GM21619 (cell line): ENCODE data around the gene CWH43.
A peak's percentile ranks its signal among the peaks of the same experiment; 100 is the strongest.
"Not testable (repeated sequence)": the region's sequence is repeated elsewhere in the genome, so short reads cannot be mapped to it uniquely, and the experiment has no call there.

ENCODE experiments used
- ATAC-seq: cut with Tn5 transposase; IDR thresholded peaks from one replicate; pipeline ENCODE4 v1.9.1; 2021; ENCODE audit not compliant: unreplicated experiment

CWH43 gene

DNA sequence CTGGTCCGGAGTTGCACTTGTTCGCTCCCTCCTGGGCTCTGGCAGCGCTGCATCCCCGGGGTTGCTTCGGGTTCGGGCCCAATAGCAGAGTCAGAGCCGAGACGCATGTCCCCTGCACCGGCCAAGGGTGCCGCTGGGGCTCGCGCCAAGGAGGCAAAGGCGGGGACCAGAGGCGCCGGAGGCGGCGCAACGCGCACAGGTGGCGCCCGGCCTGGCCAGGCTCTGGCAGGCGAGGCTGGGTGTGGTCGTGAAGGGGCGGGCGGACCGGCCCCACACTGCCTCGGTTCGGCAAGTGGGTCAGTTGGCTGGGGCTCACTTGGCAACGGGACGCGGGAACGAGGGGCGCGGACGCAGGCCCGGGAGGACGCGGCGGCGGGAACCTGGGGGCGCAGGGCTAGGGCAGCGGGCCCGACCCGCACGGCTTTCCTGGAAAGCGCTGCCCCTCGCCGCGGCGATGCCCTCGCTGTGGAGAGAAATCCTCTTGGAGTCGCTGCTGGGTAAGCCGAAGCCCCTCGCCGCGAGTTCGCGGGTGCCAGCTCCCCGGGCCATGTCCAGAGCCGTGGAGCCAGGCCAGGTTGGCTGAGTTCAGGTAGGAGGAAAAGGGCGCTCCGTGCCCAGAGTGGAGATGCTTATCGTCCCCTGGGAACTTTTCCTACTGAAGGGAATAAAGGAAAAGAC lies at the start of gene CWH43:
Gene CWH43 (plus strand): TSS at position 300 of the 678 bp plus-strand sequence. CDS start 155 bp downstream, at position 455.
- no peak for ATAC-seq

DNA sequence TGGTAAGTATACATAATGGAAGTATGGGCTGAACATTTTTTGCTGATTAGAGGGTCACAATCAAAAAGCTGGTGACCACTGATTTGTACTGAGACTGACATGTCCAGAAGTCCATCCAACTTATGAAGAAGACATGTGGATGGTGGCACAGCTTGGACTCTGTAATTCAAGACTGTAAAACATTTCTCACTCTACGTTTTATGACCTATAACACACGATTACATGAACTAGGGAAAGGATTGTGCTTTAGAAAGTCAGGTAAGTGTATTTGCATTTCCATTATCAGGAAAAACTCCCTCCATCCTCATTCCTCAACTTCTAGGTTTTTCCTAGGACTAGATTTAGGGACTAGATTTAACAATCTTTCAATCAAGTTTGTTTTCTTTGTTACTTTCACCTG lies 49.0 kb upstream of the CWH43 start:
- no peak for ATAC-seq

DNA sequence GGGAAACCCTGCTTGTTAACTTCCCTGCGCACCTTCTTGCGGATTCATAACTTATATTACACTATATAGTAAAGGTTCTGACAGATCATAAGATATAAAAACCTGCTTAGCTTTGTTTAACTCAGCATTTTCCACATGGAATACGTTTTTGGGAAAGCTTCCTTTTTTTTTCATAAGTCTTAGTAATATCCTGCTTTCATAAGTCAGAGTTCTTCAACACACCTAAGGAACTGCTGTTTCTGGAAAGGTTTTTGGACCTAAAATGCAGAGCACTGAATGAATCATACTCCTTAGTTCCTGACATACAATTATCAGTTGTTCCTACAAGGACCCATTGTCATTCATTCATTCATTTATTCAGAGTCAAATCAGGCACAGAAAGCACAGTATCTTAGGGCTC lies 47.2 kb upstream of the CWH43 start:
- no peak for ATAC-seq

DNA sequence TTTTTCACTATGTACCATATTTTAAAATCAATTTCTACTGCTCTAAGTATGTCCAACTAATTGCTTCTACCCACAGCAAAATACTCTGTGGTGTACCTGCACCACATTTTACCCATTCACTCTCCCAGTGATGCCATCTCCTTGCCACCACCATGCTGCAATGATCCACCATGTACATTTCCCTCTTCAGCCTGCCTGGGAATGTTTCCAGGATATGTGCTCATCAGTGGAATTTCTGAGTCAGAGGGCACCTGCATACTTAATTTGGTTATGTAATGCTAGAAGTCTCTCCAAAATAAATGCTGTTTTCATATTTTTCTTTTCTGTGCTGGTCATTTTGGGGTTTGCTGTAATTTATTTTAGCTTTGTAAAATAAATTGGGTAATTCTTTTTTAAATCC lies 46.3 kb upstream of the CWH43 start:
- no peak for ATAC-seq

DNA sequence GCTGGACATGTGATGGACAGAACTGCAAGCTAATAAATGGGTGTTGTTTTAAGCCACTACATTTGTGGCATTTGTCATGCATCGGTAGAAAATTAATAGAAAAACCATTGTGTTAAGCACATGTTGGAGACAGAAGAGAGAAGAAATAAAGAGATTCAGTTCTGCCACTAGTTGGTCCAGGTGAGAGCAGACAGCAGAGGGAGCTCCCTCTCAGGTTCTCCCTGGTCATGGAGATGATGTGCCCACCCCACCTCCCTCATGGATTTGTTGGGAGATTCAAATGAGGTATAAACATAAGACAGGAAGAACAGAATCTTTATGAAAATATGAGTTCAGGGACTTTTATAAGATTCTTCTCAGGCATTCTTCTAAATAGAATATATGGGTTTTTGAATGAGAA lies 42.7 kb upstream of the CWH43 start:
- ATAC-seq = no peak

DNA sequence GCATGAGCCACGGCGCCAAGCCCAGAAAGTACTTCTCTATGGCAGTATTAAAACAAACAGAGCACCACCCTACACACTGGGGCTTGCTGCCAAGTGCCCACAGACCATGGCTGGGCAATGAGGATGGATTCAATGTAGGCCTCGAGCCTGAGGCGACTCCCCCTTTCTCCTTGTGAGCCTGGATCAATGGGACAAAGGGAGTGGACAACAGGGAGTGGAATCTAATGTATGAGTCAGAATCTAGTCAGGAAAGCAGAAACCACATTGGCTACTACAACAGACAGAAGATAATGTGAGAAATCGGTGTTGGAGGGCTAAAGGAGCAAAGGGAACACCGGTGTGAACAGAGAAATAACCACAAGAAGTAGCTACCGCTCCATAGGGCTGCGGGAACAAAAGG lies 41.8 kb upstream of the CWH43 start:
- ATAC-seq = no peak

DNA sequence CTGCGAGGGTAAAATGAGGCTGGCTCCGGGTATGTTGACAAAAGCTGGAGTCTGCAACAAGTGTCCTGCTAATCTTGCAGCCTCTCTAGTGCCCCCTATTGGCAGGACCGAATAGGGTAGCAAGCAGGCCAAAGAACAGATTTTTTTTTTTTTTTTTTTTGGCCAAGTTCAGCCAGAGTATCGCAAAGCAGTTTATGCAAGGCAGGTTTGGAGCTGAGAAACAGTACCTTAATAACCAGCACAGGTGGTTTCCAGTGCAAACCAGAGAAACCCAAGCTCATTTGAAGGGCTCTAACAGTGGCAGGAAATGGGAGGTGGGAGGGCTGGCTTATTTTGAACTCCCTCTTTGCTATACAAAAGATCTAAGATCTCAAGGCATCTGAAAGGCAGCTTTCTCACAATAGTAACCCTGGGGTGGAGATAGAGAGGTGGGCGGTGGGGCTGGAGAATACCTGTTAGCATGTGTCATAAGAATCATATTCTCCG lies 41.3 kb upstream of the CWH43 start:
- no peak for ATAC-seq

DNA sequence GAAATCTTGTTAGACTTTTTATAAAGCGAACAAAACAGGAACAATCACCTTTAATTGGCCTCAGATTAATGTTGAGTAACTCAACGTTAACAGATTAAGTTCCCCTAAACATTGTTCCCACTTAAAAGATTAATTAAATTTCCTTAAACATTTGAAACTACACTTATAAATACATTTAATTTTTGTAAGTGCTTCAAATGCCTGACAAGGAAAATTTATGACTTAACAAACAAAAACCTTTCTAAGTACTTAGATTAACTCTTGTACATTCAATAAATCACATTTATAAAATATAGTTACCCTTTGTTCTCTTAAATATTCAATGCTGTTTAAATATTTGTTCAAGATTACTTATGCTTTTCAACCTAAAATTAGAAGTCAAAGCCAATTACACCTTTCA lies 40.1 kb upstream of the CWH43 start:
- ATAC-seq = no peak

DNA sequence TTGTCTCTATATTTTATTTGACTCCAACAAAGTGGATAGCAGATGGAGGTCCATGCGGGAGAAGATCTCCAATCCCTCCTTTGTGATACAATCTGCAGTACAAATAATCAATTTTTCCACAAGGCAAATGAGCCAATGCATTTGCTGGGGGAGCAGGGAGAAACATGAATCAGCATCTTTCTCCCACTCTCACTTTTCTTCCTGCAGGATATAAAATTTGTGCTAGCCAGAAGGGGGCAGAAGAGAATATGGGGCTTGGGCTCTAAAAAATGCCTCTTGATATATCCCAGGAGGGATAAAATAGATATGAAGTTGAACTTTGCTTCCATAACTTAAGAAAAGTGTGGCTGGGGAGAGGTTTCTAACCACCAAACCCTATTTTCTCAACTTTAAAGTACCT lies 38.3 kb upstream of the CWH43 start:
- ATAC-seq = no peak

DNA sequence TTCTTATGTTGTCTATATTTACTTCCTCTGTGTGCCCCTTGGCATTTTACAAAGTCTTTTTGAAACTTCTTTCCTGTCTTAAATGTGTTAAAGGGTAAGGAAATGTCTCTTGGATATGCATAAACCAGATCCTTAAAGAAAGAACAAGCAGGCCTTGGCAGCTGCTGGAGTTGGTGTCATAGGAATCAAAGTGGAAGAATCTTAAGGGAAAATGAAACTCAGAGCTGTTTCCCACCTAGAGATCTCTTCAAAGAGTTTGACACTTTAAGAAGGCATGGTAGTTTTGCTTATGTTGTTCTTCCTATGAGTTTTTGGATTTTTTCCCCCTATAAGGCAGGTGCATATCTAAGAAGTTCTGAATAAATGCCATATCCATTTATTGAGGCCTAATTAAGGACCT lies 37.0 kb upstream of the CWH43 start:
- no peak for ATAC-seq

DNA sequence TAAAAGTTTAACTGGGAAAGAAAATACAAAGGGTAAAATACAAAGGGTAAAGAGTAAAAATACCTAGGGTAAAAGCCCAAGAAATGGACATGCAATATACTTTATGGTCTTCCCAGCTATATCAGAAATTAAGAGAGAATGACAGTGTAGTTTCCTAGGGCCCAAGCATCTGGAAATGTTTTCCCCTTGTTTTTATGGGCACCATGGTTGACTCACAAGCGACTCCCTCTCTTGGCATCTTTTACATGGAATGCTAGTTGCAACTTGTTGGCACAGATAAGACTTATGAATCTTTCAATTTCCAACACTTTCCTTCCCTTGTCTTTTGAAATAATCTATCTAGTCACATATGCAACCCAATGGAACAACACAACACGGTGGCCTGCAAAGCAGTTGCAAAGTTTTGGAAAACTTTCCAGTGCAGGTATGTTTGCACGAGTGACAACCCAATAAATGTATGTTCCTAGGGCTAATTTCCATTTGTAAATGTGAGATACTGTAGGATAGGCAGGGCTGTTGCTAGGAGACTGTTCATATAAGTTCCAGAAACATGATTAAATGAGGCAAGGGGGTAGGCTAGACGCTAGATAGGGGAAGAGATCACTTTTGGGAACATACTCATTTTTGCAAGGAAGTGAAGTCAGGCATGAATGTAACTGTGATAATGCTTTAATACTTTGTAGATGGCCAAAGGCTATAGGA lies 36.4 kb upstream of the CWH43 start:
- no peak for ATAC-seq

DNA sequence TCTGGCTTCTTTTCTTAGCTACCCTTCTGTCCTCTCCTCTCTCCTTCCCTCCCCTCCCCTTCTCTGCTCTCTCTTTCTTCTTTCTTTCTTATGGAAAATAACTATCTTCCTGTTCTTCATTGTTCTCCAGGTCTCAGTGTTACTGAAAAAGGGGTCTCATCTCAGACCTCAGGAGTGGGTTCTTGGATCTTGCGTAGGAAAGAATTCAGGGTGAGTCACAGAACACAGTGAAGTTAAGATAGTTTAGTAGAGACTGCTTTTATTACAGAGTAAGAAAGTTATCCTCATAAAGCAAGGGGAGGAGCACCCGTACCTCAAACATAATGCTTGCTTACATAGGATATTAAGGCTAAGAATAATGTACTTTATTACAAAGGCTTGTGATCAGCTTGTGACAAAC lies 31.8 kb upstream of the CWH43 start:
- ATAC-seq = no peak

DNA sequence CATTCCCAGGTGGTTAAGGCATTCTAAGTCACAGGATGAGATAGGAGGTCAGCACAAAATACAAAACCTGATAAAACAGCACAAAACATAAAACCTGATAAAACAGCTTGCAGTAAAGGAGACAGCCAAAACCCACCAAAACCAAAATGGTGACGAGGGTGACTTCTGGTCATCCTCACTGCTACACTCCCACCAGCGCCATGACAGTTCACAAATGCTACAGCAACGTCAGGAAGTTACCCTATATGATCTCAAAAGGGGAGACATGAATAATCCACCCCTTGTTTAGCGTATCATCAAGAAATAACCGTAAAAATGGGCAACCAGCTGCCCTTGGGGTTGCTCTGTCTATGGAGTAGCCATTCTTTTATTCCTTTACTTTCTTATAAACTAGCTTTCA lies 28.7 kb upstream of the CWH43 start:
- not testable (repeated sequence) for ATAC-seq

DNA sequence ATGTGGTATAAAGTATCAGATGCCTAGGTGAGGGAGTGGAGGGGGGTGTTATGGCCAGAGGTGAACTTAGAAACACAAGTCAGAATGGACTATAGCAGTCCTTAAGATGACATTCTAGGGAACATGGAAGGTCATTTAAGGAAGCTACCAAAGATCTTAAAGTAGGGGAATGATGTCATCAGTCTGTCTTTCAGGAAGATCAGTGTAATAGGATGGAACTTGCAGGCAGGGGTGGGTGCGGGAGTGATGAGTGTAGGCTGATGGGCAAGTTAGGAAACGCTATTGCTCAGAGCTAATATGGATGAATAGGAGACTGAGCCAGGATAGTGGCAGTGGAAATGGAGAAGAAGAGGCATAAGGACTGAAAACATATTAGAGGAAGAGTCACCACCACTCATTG lies 27.5 kb upstream of the CWH43 start:
- ATAC-seq = no peak

DNA sequence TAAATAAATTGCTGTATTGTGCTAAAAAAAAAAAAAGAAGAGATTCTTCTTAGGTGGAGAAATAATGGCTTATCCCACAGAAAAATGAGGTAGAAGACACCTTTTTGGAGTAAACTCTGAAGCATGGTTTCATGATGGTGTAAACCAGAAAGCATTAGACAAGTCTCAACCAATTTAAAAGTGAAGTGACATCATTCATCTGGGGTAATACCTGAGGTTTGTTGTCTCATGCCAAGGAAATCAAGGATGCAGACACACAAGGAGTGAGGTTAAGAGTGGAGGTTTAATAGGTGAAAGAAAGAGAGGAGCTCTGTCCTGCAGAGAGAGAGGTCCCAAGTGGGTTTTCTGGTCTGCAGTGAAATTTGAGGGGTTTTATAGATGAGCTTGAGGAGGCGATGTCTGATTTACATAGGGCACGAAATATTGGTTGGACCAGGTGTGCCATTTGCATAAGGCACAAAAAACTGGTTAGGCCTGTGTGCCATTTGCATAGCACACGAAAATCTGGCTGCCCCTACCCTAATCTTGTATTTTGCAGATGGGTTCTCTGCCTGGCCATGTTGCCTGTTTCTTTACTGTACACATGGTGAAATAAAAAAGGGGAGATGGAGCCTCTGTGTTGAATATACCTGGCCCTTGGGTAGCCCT lies 25.0 kb upstream of the CWH43 start:
- ATAC-seq = no peak

DNA sequence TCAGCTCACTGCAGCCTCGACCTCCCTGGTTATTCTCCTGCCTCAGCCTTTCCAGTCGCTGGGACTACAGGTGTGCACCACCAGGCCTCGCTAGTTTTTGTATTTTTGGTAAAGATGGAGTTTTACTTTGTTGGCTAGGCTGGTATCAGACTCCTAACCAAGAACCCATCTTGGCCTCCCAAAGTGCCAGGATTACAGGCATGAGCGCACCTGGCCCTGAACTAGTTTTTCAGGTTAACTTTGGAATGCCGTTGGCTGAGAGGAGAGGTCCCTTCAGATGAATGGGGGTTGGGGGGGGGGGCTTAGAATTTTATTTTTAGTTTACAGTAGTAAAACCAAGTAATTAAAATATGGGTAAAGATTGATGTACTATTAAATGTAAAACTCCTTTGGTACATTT lies 23.4 kb upstream of the CWH43 start:
- no peak for ATAC-seq

DNA sequence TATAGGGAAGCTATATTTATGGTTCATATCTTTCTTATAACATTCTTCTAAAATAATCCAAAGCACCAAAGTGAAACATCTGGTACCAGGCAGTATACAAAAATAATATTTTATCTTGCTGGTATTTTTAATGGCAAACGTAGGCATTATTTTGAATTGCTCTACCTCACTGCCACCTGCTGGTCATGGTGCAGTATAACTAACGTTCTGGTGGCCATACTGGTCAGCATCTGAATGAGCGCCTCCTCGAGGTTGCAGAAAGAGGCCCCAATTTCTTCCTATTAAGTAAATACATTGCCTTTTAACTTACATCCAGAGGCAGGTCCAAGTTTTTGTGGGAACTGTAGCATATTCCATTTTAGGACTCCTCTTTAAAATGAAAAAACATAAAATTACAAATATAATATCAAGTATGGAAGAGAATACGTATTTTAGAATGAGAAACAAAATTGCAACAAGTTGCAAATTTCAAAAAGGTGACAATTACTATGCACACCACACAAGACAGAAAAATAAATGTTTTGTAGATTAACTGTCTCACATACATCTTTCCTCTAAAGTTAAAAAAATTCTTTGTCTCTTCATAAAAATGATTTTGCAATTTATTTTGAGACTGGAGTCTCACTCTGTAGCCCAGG lies 22.9 kb upstream of the CWH43 start:
- peak; percentile 85 for ATAC-seq

DNA sequence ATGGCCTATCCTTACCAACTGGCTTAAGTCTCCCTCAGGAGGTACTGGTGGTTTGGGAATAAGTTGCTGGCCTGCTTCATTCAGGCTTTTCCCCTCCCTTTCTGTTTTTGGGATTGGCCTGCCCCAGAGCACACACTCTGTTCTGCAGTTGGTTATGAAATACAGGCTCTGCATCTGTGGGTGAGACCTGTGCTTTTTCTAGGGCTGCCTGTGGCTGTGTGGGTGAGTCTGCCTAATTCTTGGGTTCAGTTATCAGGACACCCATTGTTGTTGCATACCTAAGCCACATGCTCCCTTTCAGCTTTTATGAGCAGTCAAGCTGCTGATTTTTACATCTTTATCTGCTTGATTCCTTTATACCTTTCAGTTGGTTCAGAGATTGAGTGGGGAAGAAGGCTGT lies 19.0 kb upstream of the CWH43 start:
- ATAC-seq = no peak

DNA sequence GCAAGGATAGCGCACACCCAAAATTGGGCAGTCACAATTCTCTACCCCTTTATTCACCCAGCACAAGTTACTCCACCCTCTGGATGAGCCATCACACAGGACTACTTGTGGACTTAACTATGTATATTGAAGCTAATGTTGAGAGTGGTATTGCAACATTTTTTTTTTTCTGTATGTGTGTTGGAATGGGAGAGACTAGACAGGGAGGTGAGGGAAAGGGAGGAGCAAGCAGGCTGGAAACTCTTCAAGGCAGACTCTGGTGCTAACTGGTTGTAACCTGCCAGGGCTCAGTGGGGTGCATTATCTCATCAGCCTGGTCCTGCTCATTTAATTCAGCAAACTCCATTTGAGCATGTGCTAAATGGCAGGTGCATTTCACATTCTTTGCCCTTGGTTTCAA lies 18.4 kb upstream of the CWH43 start:
- no peak for ATAC-seq

DNA sequence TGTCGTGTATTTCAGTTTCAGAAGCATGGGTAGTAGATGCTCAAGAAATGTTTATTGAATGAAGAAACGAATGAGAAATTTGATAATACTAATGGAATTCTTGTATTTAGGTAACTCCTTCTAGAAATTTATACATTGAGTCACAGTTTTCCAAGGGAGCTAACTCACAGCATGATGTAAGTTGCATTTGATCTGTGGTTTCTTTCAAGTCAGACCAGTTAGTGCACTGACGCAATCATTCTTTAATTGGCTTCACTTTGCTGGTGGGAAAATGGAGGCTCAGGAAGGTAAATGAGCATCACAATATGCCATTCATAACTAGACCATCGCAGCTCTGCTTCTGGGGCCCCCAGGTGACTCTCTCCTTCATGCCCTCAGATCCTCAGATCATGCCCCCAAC lies 17.3 kb upstream of the CWH43 start:
- no peak for ATAC-seq

DNA sequence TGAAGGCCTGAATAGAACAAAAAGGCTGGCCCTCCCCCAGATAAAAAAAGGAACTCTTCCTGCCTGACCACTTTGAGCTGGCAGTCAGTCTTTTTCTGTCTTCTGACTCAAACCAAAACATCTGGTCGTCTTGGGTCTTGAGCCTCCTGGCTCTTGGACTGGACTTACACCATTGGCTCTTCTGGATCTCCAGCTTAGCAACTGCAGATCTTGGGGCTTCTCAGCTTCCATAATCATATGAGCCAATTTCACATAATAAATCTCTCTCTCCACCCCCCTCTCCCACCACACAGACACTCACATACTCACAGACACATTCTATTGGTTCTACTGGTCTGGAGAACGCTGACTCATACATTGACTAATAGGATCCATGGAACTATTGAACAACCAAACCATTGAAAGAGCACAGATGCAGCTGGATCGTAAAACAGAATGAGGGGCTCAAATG lies 15.6 kb upstream of the CWH43 start:
- no peak for ATAC-seq
